ENCODE results near the gene CEP290.

DNA sequence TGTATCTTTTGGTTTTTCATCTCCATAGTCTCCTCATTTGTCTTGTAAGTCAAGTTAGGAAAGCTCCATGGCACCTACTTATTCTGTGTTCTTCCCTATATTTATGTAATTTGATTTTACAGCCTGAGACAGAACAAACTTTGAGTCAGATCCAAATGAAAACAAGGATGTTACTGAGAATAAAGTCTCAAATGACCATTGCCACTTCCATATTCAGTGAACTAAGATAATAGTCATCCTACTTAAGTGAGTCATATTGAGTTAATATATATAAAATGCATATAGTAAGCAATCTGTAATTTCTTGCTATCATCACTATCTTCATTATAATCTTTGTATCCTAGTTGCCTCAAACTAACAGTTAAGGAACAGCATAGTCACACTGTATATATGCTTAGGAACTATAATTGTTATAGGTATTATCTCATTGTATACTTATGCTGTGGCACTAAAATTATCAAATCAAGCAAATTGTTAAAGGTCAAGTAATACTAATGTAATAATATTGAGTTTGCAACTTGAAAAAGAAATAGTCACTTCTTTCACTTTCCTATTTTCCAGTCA lies 31.0 kb upstream of the CEP290 start:
- TF ChIP-seq CTCF (IDR thresholded peaks at IDR 0.05 in 8 of 11, conservative IDR thresholded peaks at IDR 0.05 in 3 of 11) (no peak), POLR2A (IDR thresholded peaks at IDR 0.05) (no peak), POLR2AphosphoS5 (IDR thresholded peaks at IDR 0.05) (no peak)

Measured in spleen (tissue), 7 donors.